Measurements from ENCODE around the gene TRPM7. TPM values are rescaled to one million over a fixed set of nuclear protein-coding genes. Genes with fewer than 3 reads are reported as not detected.
A peak's percentile ranks its signal among the peaks of the same experiment; 100 is the strongest.
"Not testable (repeated sequence)": the region's sequence is repeated elsewhere in the genome, so short reads cannot be mapped to it uniquely, and the experiment has no call there.

TRPM7 gene
- polyA plus RNA-seq, 4 donors: 33.6 to 61.6 (median 49.6) TPM

GRCh38 chr15:50675535-50676144, 11.0 kb downstream of the TRPM7 start:
- peak in 1 of 4 donors; percentile 48 for DNase-seq (ENCODE audit: low read depth in 4 of 4, low spot score in 2 of 4)

- DNase-seq (ENCODE audit: low read depth in 4 of 4, low spot score in 2 of 4): no peak
Observed at GRCh38 chr15:50670115-50670514, 16.5 kb downstream of the TRPM7 start.

GRCh38 chr15:50669611-50670010, 17.0 kb downstream of the TRPM7 start:
- no peak for DNase-seq (ENCODE audit: low read depth in 4 of 4, low spot score in 2 of 4)

GRCh38 chr15:50665938-50666337, 20.7 kb downstream of the TRPM7 start:
- no peak for DNase-seq (ENCODE audit: low read depth in 4 of 4, low spot score in 2 of 4)

- no peak for DNase-seq (ENCODE audit: low read depth in 4 of 4, low spot score in 2 of 4)
Observed at GRCh38 chr15:50655555-50655954, 31.0 kb downstream of the TRPM7 start.

GRCh38 chr15:50653156-50653743, 33.3 kb downstream of the TRPM7 start:
- DNase-seq (ENCODE audit: low read depth in 4 of 4, low spot score in 2 of 4): no peak

- no peak for DNase-seq (ENCODE audit: low read depth in 4 of 4, low spot score in 2 of 4)
Observed at GRCh38 chr15:50652671-50653070, 33.9 kb downstream of the TRPM7 start.

- no peak for DNase-seq (ENCODE audit: low read depth in 4 of 4, low spot score in 2 of 4)
Observed at GRCh38 chr15:50641318-50641717, 45.3 kb downstream of the TRPM7 start.

GRCh38 chr15:50636146-50636545, 50.5 kb downstream of the TRPM7 start:
- no peak for DNase-seq (ENCODE audit: low read depth in 4 of 4, low spot score in 2 of 4)

GRCh38 chr15:50633653-50634052, 52.9 kb downstream of the TRPM7 start:
- no peak for DNase-seq (ENCODE audit: low read depth in 4 of 4, low spot score in 2 of 4)

GRCh38 chr15:50628421-50628820, 58.2 kb downstream of the TRPM7 start:
- no peak for DNase-seq (ENCODE audit: low read depth in 4 of 4, low spot score in 2 of 4)

- DNase-seq (ENCODE audit: low read depth in 4 of 4, low spot score in 2 of 4): no peak
Observed at GRCh38 chr15:50627351-50628055, 59.1 kb downstream of the TRPM7 start.

- peak in 2 of 4 donors; percentile 9 to 11 for DNase-seq (ENCODE audit: low read depth in 4 of 4, low spot score in 2 of 4)
Observed at GRCh38 chr15:50624616-50625168, 61.9 kb downstream of the TRPM7 start.

- DNase-seq (ENCODE audit: low read depth in 4 of 4, low spot score in 2 of 4): not testable (repeated sequence)
Observed at GRCh38 chr15:50622361-50622943, 64.1 kb downstream of the TRPM7 start.

- not testable (repeated sequence) for DNase-seq (ENCODE audit: low read depth in 4 of 4, low spot score in 2 of 4)
Observed at GRCh38 chr15:50616960-50617359, 69.6 kb downstream of the TRPM7 start.

GRCh38 chr15:50616554-50616953, 70.0 kb downstream of the TRPM7 start:
- not testable (repeated sequence) for DNase-seq (ENCODE audit: low read depth in 4 of 4, low spot score in 2 of 4)

- DNase-seq (ENCODE audit: low read depth in 4 of 4, low spot score in 2 of 4): no peak
Observed at GRCh38 chr15:50613600-50613999, 73.0 kb downstream of the TRPM7 start.

- DNase-seq (ENCODE audit: low read depth in 4 of 4, low spot score in 2 of 4): no peak
Observed at GRCh38 chr15:50607129-50607528, 79.5 kb downstream of the TRPM7 start.

GRCh38 chr15:50605462-50605861, 81.1 kb downstream of the TRPM7 start:
- no peak for DNase-seq (ENCODE audit: low read depth in 4 of 4, low spot score in 2 of 4)

- not testable (repeated sequence) for DNase-seq (ENCODE audit: low read depth in 4 of 4, low spot score in 2 of 4)
Observed at GRCh38 chr15:50602028-50602427, 84.6 kb downstream of the TRPM7 start.

GRCh38 chr15:50594311-50594710, 92.3 kb downstream of the TRPM7 start:
- DNase-seq (ENCODE audit: low read depth in 4 of 4, low spot score in 2 of 4): no peak
